Measurements from ENCODE around the gene TAS2R60. TPM values are rescaled to one million over a fixed set of nuclear protein-coding genes. Genes with fewer than 3 reads are reported as not detected.

The TAS2R60 gene
- total and polyA plus RNA-seq, 4 donors: 0.05 to 1.0 TPM; not detected in 2

- no peak for TF ChIP-seq CTCF (IDR thresholded peaks at IDR 0.05; ENCODE audit: control extremely low read depth, extremely low read depth)
- ATAC-seq (ENCODE audit: insufficient read depth, low FRiP score) (no peak), DNase-seq (no peak)
- H3K27me3 ChIP-seq (ENCODE audit: control insufficient read depth in 3 of 3, insufficient read depth in 3 of 3, low read length in 2 of 3): peaks cover 0 to 3% (median 0%) of the 10 kb centered on the region in 3 donors
- WGBS, 2 donors: 96 to 97% methylated on average over 6 of the region's 6 CpGs
- H3K4me1 ChIP-seq (ENCODE audit: control insufficient read depth in 5 of 5, insufficient read depth in 5 of 5, low read length in 5 of 5): no peaks in the 10 kb centered on the region
- H3K27ac ChIP-seq (ENCODE audit: low read depth in 1 of 2, low read length in 1 of 2): no peak overlapping the region
- no peak overlapping the region for H3K4me3 ChIP-seq
- no peaks in the 10 kb centered on the region for H3K36me3 ChIP-seq (ENCODE audit: control insufficient read depth in 4 of 4, insufficient read depth in 4 of 4, low read length in 4 of 4)
- H3K9me3 ChIP-seq (ENCODE audit: control insufficient read depth in 4 of 4, insufficient read depth in 3 of 4, low read length in 3 of 4): peaks cover 0 to 1% (median 0%) of the 10 kb centered on the region in 4 donors
- no peak overlapping the region for H3K9ac ChIP-seq (ENCODE audit: insufficient read depth in 1 of 2, low read length in 2 of 2)
These were observed 970 bp downstream of the TAS2R60 start for GRCh38 chr7:143444063-143444782.

- H3K4me1 ChIP-seq (ENCODE audit: control insufficient read depth in 5 of 5, insufficient read depth in 5 of 5, low read length in 5 of 5): no peaks in the 10 kb centered on the region
- H3K4me3 ChIP-seq: no peak overlapping the region
- no peak overlapping the region for H3K27ac ChIP-seq (ENCODE audit: low read depth in 1 of 2, low read length in 1 of 2)
- DNase-seq (no peak), ATAC-seq (ENCODE audit: insufficient read depth, low FRiP score) (no peak)
- TF ChIP-seq CTCF (IDR thresholded peaks at IDR 0.05; ENCODE audit: control extremely low read depth, extremely low read depth): no peak
- no peak overlapping the region for H3K9ac ChIP-seq (ENCODE audit: insufficient read depth in 1 of 2, low read length in 2 of 2)
- H3K27me3 ChIP-seq (ENCODE audit: control insufficient read depth in 3 of 3, insufficient read depth in 3 of 3, low read length in 2 of 3): peaks cover 0 to 3% (median 0%) of the 10 kb centered on the region in 3 donors
- no peaks in the 10 kb centered on the region for H3K36me3 ChIP-seq (ENCODE audit: control insufficient read depth in 4 of 4, insufficient read depth in 4 of 4, low read length in 4 of 4)
- WGBS, 2 donors: 95 to 100% methylated on average over 1 of the region's 1 CpG
- H3K9me3 ChIP-seq (ENCODE audit: control insufficient read depth in 4 of 4, insufficient read depth in 3 of 4, low read length in 3 of 4): peaks cover 0 to 1% (median 0%) of the 10 kb centered on the region in 4 donors
These were observed 1.5 kb downstream of the TAS2R60 start for GRCh38 chr7:143444785-143445184.

GRCh38 chr7:143447466-143447865, 4.2 kb downstream of the TAS2R60 start:
- H3K4me1 ChIP-seq (ENCODE audit: control insufficient read depth in 5 of 5, insufficient read depth in 5 of 5, low read length in 5 of 5): peaks cover 0 to 3% (median 0%) of the 10 kb centered on the region in 5 donors
- peaks cover 0 to 3% (median 0%) of the 10 kb centered on the region in 3 donors for H3K27me3 ChIP-seq (ENCODE audit: control insufficient read depth in 3 of 3, insufficient read depth in 3 of 3, low read length in 2 of 3)
- H3K27ac ChIP-seq (ENCODE audit: low read depth in 1 of 2, low read length in 1 of 2): no peak overlapping the region
- no peak for ATAC-seq (ENCODE audit: insufficient read depth, low FRiP score)
- peaks cover 0 to 1% (median 0%) of the 10 kb centered on the region in 4 donors for H3K9me3 ChIP-seq (ENCODE audit: control insufficient read depth in 4 of 4, insufficient read depth in 3 of 4, low read length in 3 of 4)
- no peak overlapping the region for H3K4me3 ChIP-seq
- no peak for TF ChIP-seq CTCF (IDR thresholded peaks at IDR 0.05; ENCODE audit: control extremely low read depth, extremely low read depth)
- no peak overlapping the region for H3K9ac ChIP-seq (ENCODE audit: insufficient read depth in 1 of 2, low read length in 2 of 2)
- no peaks in the 10 kb centered on the region for H3K36me3 ChIP-seq (ENCODE audit: control insufficient read depth in 4 of 4, insufficient read depth in 4 of 4, low read length in 4 of 4)
- peak in 2 of 3 donors; percentile 16 to 18 for DNase-seq
- WGBS, 2 donors: 57 to 76% methylated on average over 3 of the region's 3 CpGs

Measured in lung (tissue), 12 donors.